ENCODE data around the gene REX1BD. TPM values are rescaled to one million over a fixed set of nuclear protein-coding genes. Genes with fewer than 3 reads are reported as not detected.
"Not testable (repeated sequence)": the region's sequence is repeated elsewhere in the genome, so short reads cannot be mapped to it uniquely, and the experiment has no call there.

The REX1BD gene
- total and polyA plus RNA-seq, 2 donors (not counting 1 experiment from before 2014, with no cell fraction given), result 90.9 to 164 TPM

DNA sequence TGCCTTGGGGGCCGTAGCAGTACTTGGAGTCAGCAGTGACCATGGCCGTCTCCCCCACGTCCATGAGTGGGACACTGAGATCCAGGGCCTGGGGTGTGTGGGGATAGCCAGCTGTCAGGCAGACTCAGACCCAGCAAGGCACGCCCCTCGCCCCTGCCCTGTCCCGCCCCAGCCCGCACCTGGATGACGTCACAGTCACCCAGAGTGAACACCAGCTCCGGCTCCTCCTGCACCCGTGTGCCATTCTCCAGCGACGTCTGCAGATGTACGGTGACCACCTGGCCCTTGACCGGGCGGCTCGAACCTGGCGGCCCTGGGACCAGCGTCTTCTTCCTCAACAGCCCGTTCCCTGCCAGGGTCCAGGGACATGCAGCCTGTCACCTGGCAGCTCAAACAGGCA, 49.2 kb upstream of the REX1BD start:
- H3K4me2 ChIP-seq (replicated peaks; ENCODE audit: low read depth, low read length, poor library complexity, severe bottlenecking), result no peak overlapping the region
- WGBS (ENCODE audit: insufficient coverage), result 98% methylated on average over 19 of the region's 19 CpGs
- Mint-ChIP-seq H3K27ac (no peak overlapping the region), H3K9me3 (ENCODE audit: insufficient read depth) (no peaks in the 10 kb centered on the region), H3K4me1 (peaks cover 18% of the 10 kb centered on the region), H3K27me3 (no peaks in the 10 kb centered on the region), H3K4me3 (no peak overlapping the region)
- POLR2A ChIA-PET, result interaction anchor here (0.7 to 0.8 kb wide), 2 partner anchors 17 to 81 kb away, joined by 4 to 10 read pairs; no protein-coding TSS in a partner anchor
- ATAC-seq (ENCODE audit: low read depth) (no peak), DNase-seq (no peak)
- no peak overlapping the region for H3K27ac ChIP-seq (ENCODE audit: low read length in 2 of 2)
- CTCF ChIA-PET, result interaction anchor here (0.6 kb wide), 1 partner anchor 15 kb away, joined by 3 read pairs; no protein-coding TSS in a partner anchor
- no peak overlapping the region for H2AFZ ChIP-seq (ENCODE audit: insufficient read depth, low read depth, low read length, poor library complexity, severe bottlenecking)
- H3K79me2 ChIP-seq (ENCODE audit: control insufficient read depth, insufficient read depth, low read length), result peaks cover 20% of the 10 kb centered on the region
- H3K4me1 ChIP-seq (ENCODE audit: control insufficient read depth in 2 of 2, insufficient read depth in 2 of 2, low read length in 2 of 2), result peaks cover 14 to 17% of the 10 kb centered on the region in 2 donors
- no peak overlapping the region for H3K4me3 ChIP-seq (ENCODE audit: control extremely low read depth in 1 of 5, extremely low read depth in 1 of 5, insufficient read depth in 1 of 5, low read depth in 2 of 5, low read length in 4 of 5)
- TF ChIP-seq CTCF (IDR thresholded peaks at IDR 0.05) (no peak), EZH2 (IDR thresholded peaks at IDR 0.05; ENCODE audit: borderline replicate concordance, insufficient read depth, low read depth, low read length, poor library complexity, severe bottlenecking) (no peak)
- intact Hi-C loops (cut with micrococcal nuclease), result no loop called here
- no peaks in the 10 kb centered on the region for H4K20me1 ChIP-seq (ENCODE audit: control insufficient read depth, insufficient read depth, low read length, poor library complexity, severe bottlenecking)
- no peak overlapping the region for H3K9ac ChIP-seq (ENCODE audit: low read length)
- no peaks in the 10 kb centered on the region for H3K9me3 ChIP-seq (ENCODE audit: control extremely low read depth in 1 of 3, control insufficient read depth in 2 of 3, insufficient read depth in 1 of 3, low read length in 2 of 3)
- H3K27me3 ChIP-seq (replicated peaks in 1 of 4; ENCODE audit: control extremely low read depth in 1 of 4, control insufficient read depth in 3 of 4, insufficient read depth in 4 of 4, low read length in 3 of 4), result no peaks in the 10 kb centered on the region
- H3K36me3 ChIP-seq (replicated peaks in 1 of 2; ENCODE audit: control extremely low read depth in 1 of 2, control insufficient read depth in 1 of 2, extremely low read depth in 1 of 2, insufficient read depth in 2 of 2, low read length in 1 of 2), result peaks cover 5 to 48% of the 10 kb centered on the region in 2 experiments

DNA sequence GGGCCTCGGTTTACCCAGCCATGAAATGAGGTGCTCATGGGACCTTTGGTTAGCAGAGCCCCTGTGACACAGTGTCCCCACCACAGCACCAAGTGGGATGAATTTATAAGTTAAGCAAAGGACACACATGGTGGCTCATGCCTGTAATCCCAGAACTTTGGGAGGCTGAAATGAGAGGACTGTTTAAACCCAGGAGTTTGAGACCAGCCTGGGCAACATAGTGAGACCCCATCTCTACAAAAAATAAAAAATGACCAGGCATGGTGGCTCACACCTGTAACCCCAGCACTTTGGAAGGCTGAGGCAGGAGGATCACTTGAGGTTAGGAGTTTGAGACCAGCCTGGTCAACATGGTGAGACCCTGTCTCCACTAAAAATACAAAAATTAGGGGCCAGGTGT, 48.4 kb upstream of the REX1BD start:
- CTCF ChIA-PET, result not testable (repeated sequence)
- peaks cover 5 to 46% of the 10 kb centered on the region in 2 experiments for H3K36me3 ChIP-seq (replicated peaks in 1 of 2; ENCODE audit: control extremely low read depth in 1 of 2, control insufficient read depth in 1 of 2, extremely low read depth in 1 of 2, insufficient read depth in 2 of 2, low read length in 1 of 2)

More for the DNA sequence above, 48.4 kb upstream of the REX1BD start:
- not testable (repeated sequence) for H3K4me3 ChIP-seq (ENCODE audit: control extremely low read depth in 1 of 5, extremely low read depth in 1 of 5, insufficient read depth in 1 of 5, low read depth in 2 of 5, low read length in 4 of 5); H3K27me3 ChIP-seq (replicated peaks in 1 of 4; ENCODE audit: control extremely low read depth in 1 of 4, control insufficient read depth in 3 of 4, insufficient read depth in 4 of 4, low read length in 3 of 4); H3K4me3 Mint-ChIP-seq; DNase-seq; H3K9me3 Mint-ChIP-seq (ENCODE audit: insufficient read depth); H2AFZ ChIP-seq (ENCODE audit: insufficient read depth, low read depth, low read length, poor library complexity, severe bottlenecking); H3K9ac ChIP-seq (ENCODE audit: low read length); H3K9me3 ChIP-seq (ENCODE audit: control extremely low read depth in 1 of 3, control insufficient read depth in 2 of 3, insufficient read depth in 1 of 3, low read length in 2 of 3); H3K27ac Mint-ChIP-seq; H3K4me2 ChIP-seq (replicated peaks; ENCODE audit: low read depth, low read length, poor library complexity, severe bottlenecking); H3K27ac ChIP-seq (ENCODE audit: low read length in 2 of 2); ATAC-seq (ENCODE audit: low read depth); H4K20me1 ChIP-seq (ENCODE audit: control insufficient read depth, insufficient read depth, low read length, poor library complexity, severe bottlenecking); H3K27me3 Mint-ChIP-seq
- H3K4me1 Mint-ChIP-seq, result peaks cover 20% of the 10 kb centered on the region
- peaks cover 20% of the 10 kb centered on the region for H3K79me2 ChIP-seq (ENCODE audit: control insufficient read depth, insufficient read depth, low read length)
- 100% methylated on average over 1 of the region's 1 CpG for WGBS (ENCODE audit: insufficient coverage)
- peaks cover 14 to 20% of the 10 kb centered on the region in 2 donors for H3K4me1 ChIP-seq (ENCODE audit: control insufficient read depth in 2 of 2, insufficient read depth in 2 of 2, low read length in 2 of 2)
- intact Hi-C loops (cut with micrococcal nuclease), result loop anchor here (5.0 kb wide), 1 partner anchor 47 kb away; the partner anchor contains the start of gene REX1BD
- POLR2A ChIA-PET, result interaction anchor here (0.8 kb wide), 1 partner anchor 18 kb away, joined by 4 read pairs; no protein-coding TSS in a partner anchor

Data from B cell (primary cell).